Measurements from ENCODE around the gene CDK8. TPM values are rescaled to one million over a fixed set of nuclear protein-coding genes. Genes with fewer than 3 reads are reported as not detected.

Gene CDK8
- total RNA-seq, 2 experiments from 2014 or later, result 16.8 to 22.3 TPM

- TF ChIP-seq, protein P1, sequence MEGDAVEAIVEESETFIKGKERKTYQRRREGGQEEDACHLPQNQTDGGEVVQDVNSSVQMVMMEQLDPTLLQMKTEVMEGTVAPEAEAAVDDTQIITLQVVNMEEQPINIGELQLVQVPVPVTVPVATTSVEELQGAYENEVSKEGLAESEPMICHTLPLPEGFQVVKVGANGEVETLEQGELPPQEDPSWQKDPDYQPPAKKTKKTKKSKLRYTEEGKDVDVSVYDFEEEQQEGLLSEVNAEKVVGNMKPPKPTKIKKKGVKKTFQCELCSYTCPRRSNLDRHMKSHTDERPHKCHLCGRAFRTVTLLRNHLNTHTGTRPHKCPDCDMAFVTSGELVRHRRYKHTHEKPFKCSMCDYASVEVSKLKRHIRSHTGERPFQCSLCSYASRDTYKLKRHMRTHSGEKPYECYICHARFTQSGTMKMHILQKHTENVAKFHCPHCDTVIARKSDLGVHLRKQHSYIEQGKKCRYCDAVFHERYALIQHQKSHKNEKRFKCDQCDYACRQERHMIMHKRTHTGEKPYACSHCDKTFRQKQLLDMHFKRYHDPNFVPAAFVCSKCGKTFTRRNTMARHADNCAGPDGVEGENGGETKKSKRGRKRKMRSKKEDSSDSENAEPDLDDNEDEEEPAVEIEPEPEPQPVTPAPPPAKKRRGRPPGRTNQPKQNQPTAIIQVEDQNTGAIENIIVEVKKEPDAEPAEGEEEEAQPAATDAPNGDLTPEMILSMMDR (conservative IDR thresholded peaks at IDR 0.05; ENCODE audit: low read length), result no peak
- no peak for TF ChIP-seq EZH2phosphoT487 (IDR thresholded peaks at IDR 0.05; ENCODE audit: borderline replicate concordance, low read depth, low read length)
- no peaks in the 10 kb centered on the region for H3K4me1 ChIP-seq (ENCODE audit: insufficient read depth, low read length, poor library complexity, severe bottlenecking)
- CTCF ChIA-PET (ENCODE audit: unreplicated experiment), result no interaction called here
- no peak overlapping the region for H3K4me3 ChIP-seq (ENCODE audit: low read depth, low read length, poor library complexity, severe bottlenecking)
- no peaks in the 10 kb centered on the region for H3K9me2 ChIP-seq (ENCODE audit: insufficient read depth, low read length)
- H3K36me3 ChIP-seq (ENCODE audit: insufficient read depth, low read length), result no peaks in the 10 kb centered on the region
- H2AFZ ChIP-seq (ENCODE audit: low read length), result no peak overlapping the region
- H3K4me2 ChIP-seq (ENCODE audit: low read length), result no peak overlapping the region
- DNase-seq (ENCODE audit: low spot score), result no peak
- no peaks in the 10 kb centered on the region for H3K79me2 ChIP-seq (ENCODE audit: insufficient read depth, low read depth, low read length)
- H4K20me1 ChIP-seq (ENCODE audit: insufficient read depth, low read length), result no peaks in the 10 kb centered on the region
- intact Hi-C loops (cut with micrococcal nuclease; ENCODE audit: unreplicated experiment), result no loop called here
- POLR2A ChIA-PET, result interaction anchor here (0.5 kb wide), 1 partner anchor 115 kb away, joined by 3 read pairs; no protein-coding TSS in a partner anchor
- H3K9me3 ChIP-seq (ENCODE audit: low read length), result peaks cover 7% of the 10 kb centered on the region; the same call in 1 of the 2 replicates
- no TSS peak for BruUV-seq (replicated peaks)
- no peak overlapping the region for H3K27ac ChIP-seq (ENCODE audit: low read depth, low read length, poor library complexity, severe bottlenecking)
Measured at GRCh38 chr13:26246154-26246553, 7.8 kb upstream of the CDK8 start.

GRCh38 chr13:26247011-26247410 lies 6.9 kb upstream of the CDK8 start:
- no peak overlapping the region for H2AFZ ChIP-seq (ENCODE audit: low read length)
- intact Hi-C loops (cut with micrococcal nuclease; ENCODE audit: unreplicated experiment), result no loop called here
- no peak overlapping the region for H3K27ac ChIP-seq (ENCODE audit: low read depth, low read length, poor library complexity, severe bottlenecking)
- peaks cover 7% of the 10 kb centered on the region; the same call in 1 of the 2 replicates for H3K9me3 ChIP-seq (ENCODE audit: low read length)
- no peak overlapping the region for H3K4me3 ChIP-seq (ENCODE audit: low read depth, low read length, poor library complexity, severe bottlenecking)
- TF ChIP-seq EZH2phosphoT487 (IDR thresholded peaks at IDR 0.05; ENCODE audit: borderline replicate concordance, low read depth, low read length), result no peak
- TF ChIP-seq, protein P1 (conservative IDR thresholded peaks at IDR 0.05; ENCODE audit: low read length), result no peak
- BruUV-seq (replicated peaks), result no TSS peak
- no peak for DNase-seq (ENCODE audit: low spot score)
- no peaks in the 10 kb centered on the region for H3K4me1 ChIP-seq (ENCODE audit: insufficient read depth, low read length, poor library complexity, severe bottlenecking)
- ChIA-PET CTCF (ENCODE audit: unreplicated experiment) (no interaction called here), POLR2A (no interaction called here)
- no peaks in the 10 kb centered on the region for H4K20me1 ChIP-seq (ENCODE audit: insufficient read depth, low read length)
- H3K36me3 ChIP-seq (ENCODE audit: insufficient read depth, low read length), result no peaks in the 10 kb centered on the region
- H3K4me2 ChIP-seq (ENCODE audit: low read length), result no peak overlapping the region
- no peaks in the 10 kb centered on the region for H3K79me2 ChIP-seq (ENCODE audit: insufficient read depth, low read depth, low read length)
- no peaks in the 10 kb centered on the region for H3K9me2 ChIP-seq (ENCODE audit: insufficient read depth, low read length)

- CTCF ChIA-PET (ENCODE audit: unreplicated experiment), result no interaction called here
- Histone ChIP-seq H3K9me3 (ENCODE audit: low read length) (peaks cover 3% of the 10 kb centered on the region; the same call in 1 of the 2 replicates), H3K4me2 (ENCODE audit: low read length) (no peak overlapping the region), H2AFZ (ENCODE audit: low read length) (no peak overlapping the region), H3K79me2 (ENCODE audit: insufficient read depth, low read depth, low read length) (no peaks in the 10 kb centered on the region), H3K4me3 (ENCODE audit: low read depth, low read length, poor library complexity, severe bottlenecking) (no peak overlapping the region), H3K36me3 (ENCODE audit: insufficient read depth, low read length) (no peaks in the 10 kb centered on the region), H3K4me1 (ENCODE audit: insufficient read depth, low read length, poor library complexity, severe bottlenecking) (no peaks in the 10 kb centered on the region), H3K27ac (ENCODE audit: low read depth, low read length, poor library complexity, severe bottlenecking) (no peak overlapping the region), H3K9me2 (ENCODE audit: insufficient read depth, low read length) (no peaks in the 10 kb centered on the region), H4K20me1 (ENCODE audit: insufficient read depth, low read length) (no peaks in the 10 kb centered on the region)
- no TSS peak for BruUV-seq (replicated peaks)
- intact Hi-C loops (cut with micrococcal nuclease; ENCODE audit: unreplicated experiment), result no loop called here
- TF ChIP-seq, protein P1 (conservative IDR thresholded peaks at IDR 0.05; ENCODE audit: low read length), result no peak
- TF ChIP-seq EZH2phosphoT487 (IDR thresholded peaks at IDR 0.05; ENCODE audit: borderline replicate concordance, low read depth, low read length), result no peak
- POLR2A ChIA-PET, result interaction anchor here (0.5 to 0.7 kb wide), 2 partner anchors 11 to 59 kb away, joined by 4 to 5 read pairs; no protein-coding TSS in a partner anchor
- DNase-seq (ENCODE audit: low spot score), result no peak
Measured at GRCh38 chr13:26247608-26248007, 6.3 kb upstream of the CDK8 start.
